GM10248 (cell line): ENCODE measurements around the gene SPATA31C1.
"Not testable (repeated sequence)": the region's sequence is repeated elsewhere in the genome, so short reads cannot be mapped to it uniquely, and the experiment has no call there.

Experiments
- CTCF ChIA-PET: fragments of 300-600 bp; sonication (Branson Sonifier 250); formaldehyde crosslinking; extraction: SDS; loops from one replicate; lab custom pipeline; 2021; ENCODE audit warnings: antibody characterized with exemption; lab: Yijun Ruan, JAX
- POLR2A ChIA-PET: fragments of 350-650 bp; sonication (Branson Sonifier 250); formaldehyde crosslinking; extraction: SDS; loops from one replicate; lab custom pipeline; 2020; ENCODE audit warnings: antibody characterized with exemption; lab: Yijun Ruan, JAX
- DNase-seq: peaks from one replicate; pipeline ENCODE4 v3.0.0; 2012; ENCODE audit errors: extremely low spot score
- TF ChIP-seq, protein P1 (sequence below): IDR thresholded peaks from 2 replicates; pipeline ENCODE4 v1.5.1; 2012; ENCODE audit warnings: mild to moderate bottlenecking, low read depth; ENCODE audit errors: extremely low read depth, missing control alignments, control extremely low read depth

The SPATA31C1 gene

DNA sequence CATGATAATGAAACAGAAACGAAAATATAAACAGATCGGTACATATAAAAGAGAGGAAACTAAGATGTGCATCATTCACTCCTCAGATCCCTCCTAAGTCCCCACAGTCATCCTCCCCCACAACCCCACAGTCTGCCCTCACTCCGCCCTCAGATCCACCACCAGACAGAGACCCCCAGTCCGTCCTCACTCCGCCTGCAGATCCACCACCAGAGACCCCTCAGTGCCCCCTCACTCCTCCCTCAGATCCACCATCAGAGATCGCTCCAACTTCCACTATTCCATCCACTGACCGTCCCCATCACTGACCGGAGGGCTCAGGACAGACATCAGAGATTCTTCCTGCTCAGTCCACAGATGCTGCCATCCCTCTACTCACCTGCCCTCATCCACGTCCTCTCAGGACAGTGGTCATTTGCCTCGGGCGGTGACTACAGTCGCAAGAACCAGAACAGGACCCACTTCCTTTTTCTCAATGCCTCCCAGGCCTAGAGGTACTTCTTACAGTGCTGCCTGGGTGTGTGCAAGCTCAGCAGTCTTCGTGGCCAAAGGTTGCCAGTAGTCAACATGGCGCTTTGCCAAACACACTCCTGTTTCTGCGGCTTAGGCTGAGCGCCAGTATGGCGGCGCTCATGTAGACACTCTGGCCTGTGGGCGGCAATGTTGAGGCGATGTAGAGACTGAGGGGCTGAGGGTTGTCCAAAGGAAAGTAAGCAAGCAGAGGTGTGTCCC is 8.3 kb upstream of the SPATA31C1 start:
- ChIA-PET POLR2A (no interaction called here), CTCF (no interaction called here)
- no peak for DNase-seq

DNA sequence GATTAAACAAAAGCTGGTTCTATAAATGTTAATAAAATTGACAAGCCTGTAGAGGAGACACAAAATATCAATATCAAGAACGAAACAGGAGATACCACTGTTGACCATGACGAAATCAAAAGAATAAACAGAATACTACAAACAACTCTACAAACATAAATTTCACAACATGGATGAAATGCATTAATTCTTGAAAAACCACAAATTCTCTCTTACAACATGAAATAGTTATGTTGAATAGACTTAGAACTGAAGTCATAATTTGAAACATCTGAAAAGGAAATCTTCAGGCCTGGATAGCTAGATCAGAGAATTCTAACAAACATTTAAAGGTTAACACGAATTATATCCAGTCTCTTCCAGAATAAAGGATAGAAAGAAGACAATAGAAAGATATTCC is 6.9 kb upstream of the SPATA31C1 start:
- POLR2A ChIA-PET, result no interaction called here
- TF ChIP-seq, protein P1, sequence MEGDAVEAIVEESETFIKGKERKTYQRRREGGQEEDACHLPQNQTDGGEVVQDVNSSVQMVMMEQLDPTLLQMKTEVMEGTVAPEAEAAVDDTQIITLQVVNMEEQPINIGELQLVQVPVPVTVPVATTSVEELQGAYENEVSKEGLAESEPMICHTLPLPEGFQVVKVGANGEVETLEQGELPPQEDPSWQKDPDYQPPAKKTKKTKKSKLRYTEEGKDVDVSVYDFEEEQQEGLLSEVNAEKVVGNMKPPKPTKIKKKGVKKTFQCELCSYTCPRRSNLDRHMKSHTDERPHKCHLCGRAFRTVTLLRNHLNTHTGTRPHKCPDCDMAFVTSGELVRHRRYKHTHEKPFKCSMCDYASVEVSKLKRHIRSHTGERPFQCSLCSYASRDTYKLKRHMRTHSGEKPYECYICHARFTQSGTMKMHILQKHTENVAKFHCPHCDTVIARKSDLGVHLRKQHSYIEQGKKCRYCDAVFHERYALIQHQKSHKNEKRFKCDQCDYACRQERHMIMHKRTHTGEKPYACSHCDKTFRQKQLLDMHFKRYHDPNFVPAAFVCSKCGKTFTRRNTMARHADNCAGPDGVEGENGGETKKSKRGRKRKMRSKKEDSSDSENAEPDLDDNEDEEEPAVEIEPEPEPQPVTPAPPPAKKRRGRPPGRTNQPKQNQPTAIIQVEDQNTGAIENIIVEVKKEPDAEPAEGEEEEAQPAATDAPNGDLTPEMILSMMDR, result no peak
- DNase-seq, result no peak
- CTCF ChIA-PET, result no interaction called here

More for the DNA sequence above, 8.3 kb upstream of the SPATA31C1 start:
- TF ChIP-seq, protein P1, result no peak

DNA sequence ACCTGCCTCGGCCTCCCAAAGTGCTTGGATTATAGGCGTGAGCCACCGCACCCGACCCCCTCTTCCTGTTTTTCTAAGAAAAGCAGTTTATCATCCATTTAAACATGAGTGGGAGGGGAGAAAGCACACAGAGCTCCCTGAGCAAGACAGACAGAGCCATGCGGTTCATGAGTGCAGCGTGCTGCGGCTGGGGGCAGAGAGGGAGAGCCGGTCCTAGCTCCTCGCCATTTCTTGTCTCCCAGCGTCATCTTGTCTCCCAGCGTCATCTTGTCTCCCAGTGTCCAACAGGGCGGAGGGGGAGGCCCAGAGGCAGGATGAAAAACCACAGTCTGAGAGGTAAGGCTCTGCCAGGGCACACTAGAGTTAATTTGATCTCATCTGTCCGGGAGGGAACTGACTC is 1.3 kb downstream of the SPATA31C1 start:
- POLR2A ChIA-PET, DNase-seq, CTCF ChIA-PET: not testable (repeated sequence)

DNA sequence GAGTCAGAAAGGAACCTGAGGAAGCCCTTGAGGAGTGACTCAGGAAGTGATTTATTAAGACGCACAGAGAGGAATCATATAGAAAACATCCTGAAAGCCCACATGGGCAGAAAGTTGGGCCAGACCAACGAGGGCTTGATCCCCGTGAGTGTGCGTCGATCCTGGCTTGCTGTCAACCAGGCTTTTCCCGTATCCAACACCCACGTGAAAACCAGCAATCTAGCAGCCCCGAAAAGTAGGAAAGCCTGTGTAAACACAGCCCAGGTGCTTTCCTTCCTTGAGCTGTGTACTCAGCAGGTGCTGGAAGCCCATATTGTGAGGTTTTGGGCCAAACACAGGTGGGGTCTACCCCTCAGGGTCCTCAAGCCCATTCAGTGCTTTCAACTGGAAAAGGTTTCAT is 3.8 kb downstream of the SPATA31C1 start:
- POLR2A ChIA-PET, CTCF ChIA-PET, DNase-seq: not testable (repeated sequence)

DNA sequence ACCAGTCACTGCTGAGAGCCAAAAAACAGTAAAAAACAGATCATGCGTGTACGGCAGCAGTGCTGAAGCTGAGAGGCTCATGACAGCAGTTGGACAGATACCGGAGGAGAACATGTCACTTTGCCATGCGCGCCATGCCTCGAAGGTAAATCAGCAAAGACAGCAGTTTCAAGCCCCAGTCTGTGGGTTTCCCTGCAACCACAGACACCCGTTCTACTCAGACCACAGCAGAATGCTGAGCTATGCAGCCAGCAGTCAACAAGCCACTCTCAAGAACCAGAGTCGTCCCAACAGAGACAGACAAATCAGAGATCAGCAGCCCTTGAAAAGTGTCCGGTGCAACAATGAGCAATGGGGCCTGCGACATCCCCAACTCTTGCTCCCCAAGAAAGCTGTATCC is 5.2 kb downstream of the SPATA31C1 start:
- CTCF ChIA-PET, POLR2A ChIA-PET, DNase-seq: not testable (repeated sequence)

DNA sequence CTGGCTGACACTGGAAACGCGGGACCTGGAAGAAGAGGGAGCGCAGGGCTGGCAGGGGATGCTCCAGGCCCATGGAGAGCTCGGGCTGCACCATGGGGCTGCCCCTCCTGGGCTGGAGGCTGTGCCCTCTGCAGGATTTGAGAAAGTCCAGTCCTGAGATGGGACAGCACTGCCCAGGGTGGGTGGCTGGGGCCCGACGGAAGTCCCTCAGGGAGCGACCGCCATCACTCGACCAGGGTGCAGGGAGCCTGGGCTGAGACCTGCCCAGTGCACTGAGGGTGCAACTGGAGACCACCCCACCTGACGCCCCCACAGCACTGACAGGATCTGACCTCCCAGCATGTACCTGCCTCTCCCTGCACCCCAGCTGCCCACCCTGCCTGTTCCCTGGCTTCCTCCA is 7.1 kb downstream of the SPATA31C1 start:
- DNase-seq, POLR2A ChIA-PET, CTCF ChIA-PET: not testable (repeated sequence)

DNA sequence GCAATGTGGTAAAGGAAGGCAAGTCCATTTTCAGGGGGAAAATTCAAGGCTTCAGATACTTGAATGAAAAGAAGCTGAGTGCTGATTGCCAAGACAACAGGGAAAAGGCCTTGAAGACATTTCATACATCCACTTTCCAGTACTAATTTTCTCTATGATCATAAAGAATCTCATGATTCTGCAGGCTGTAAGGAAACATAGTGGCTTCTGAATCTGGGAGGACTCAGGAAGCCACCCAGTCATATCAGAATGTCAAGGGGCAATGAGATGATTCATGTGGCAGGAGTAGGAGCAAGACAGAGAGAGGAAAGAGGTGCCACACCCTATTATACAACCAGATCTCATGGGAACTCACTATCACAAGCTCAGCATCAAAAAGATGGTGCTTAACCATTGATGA is 11.4 kb downstream of the SPATA31C1 start:
- DNase-seq, POLR2A ChIA-PET, CTCF ChIA-PET: not testable (repeated sequence)

DNA sequence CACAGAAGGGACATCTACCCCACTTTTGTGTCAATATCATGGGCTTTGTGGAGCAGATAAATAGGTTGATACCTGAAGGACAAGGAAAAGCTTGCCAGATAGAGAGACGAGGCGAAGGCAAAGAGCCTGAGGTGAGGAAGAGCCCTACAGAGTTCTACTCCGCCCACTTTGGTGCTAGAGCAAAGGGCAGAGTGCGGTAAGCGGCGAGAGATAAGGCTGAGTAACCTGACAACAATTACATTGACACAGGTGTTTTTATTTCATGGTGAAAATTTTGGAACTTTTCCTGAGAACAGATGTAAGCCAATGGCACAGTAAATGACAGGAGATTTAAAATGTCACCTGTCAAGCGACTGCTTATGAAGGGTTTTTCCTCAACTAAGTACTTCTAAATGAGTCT is 16.7 kb downstream of the SPATA31C1 start:
- CTCF ChIA-PET, DNase-seq, POLR2A ChIA-PET: not testable (repeated sequence)

DNA sequence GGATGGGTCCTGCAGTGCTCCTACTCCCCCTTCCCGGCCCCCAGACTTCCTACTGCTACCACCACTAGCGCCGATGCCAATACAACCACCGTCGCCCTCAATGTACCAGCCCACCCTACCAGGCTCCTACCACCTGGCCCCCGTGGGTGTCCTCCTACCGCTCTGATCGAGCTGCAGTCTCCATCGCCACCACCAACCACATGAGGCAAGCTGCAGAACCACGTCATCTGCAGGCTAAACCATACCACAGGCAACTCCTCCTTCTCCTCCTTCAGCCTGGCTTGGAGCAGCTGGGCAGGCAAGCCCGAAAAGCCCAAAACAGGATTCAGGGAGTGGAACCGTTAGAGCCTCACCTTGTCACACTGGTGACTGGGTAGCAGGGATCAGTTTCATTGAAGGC is 19.6 kb downstream of the SPATA31C1 start:
- CTCF ChIA-PET, POLR2A ChIA-PET, DNase-seq: not testable (repeated sequence)

DNA sequence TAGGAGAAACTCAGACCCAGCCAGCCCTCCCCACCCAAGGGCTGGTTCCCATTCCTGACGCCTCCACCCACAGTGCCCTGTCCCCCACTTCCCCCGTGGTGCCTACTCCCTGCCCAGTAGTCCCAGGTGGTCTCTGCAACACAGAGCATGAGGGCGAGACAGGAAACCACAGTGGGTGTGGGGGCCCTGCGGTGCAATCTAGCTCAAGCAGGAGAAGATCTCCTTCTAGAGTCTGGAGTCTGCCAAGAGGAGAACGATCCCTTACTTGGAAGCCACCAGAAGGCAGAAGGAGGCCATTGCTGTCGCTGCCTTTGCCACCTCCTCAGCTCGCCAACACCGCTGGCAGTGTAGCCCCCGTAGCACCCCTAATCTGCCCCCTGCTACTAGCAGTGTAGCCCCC is 20.2 kb downstream of the SPATA31C1 start:
- DNase-seq, POLR2A ChIA-PET, CTCF ChIA-PET: not testable (repeated sequence)

DNA sequence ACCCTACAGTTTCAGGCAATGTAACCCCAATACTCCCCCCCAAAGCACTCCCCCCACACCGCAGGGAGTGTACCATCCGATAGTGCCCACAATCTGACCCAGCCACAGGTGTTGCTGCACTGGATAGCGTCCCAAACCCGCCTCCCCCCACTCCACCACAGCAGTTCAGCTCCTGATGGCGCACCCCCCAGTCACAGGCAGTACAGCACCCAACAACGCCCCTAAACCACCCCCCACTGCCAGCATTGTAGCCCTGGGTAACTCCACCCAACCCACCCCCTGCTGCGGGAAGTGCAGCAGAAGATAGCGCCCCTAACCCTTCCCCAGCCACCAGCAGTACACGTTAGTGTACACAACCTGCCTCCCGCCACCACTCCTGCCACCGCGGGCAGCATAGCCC is 20.6 kb downstream of the SPATA31C1 start:
- POLR2A ChIA-PET, DNase-seq, CTCF ChIA-PET: not testable (repeated sequence)

DNA sequence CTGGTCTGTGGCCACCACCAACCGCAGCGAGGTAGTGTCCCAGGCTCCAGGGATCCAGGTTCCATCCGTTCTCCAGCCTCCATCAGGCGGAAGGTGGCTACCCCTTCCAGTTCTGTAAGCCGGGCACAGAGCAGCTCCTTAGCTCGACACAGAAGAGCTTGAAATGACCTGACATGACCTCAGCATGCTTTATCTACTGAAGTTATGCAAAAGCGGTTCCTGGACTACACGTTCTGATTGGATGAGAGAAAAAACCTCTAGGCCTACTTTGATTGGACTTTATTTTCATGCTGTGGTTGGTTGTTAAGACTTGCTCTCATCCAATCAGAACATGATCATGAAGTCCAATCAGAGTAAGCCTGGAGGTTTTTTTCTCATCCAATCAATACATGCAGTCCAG is 21.3 kb downstream of the SPATA31C1 start:
- CTCF ChIA-PET, DNase-seq, POLR2A ChIA-PET: not testable (repeated sequence)
